ENCODE results near the gene HDAC1.

Gene HDAC1

DNA sequence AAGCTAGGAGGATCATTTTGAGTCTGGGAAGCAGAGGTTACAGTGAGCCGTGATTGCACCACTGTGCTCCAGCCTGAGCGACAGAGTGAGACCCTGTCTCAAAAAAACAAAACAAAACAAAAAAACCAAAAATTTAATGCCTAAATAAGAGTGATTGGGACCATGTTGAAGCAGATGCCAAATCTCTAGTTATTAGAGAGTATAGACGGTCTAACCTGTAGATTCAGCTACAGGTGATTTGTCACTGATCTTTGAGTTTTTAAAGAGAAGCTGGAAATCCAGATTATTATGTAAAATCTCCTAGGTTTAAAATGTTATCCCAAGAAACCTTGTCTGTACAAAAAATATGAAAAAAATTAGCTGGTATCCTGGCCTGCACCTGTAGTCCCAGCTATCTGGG, 11.5 kb downstream of the HDAC1 start:
- TF ChIP-seq, protein P1, sequence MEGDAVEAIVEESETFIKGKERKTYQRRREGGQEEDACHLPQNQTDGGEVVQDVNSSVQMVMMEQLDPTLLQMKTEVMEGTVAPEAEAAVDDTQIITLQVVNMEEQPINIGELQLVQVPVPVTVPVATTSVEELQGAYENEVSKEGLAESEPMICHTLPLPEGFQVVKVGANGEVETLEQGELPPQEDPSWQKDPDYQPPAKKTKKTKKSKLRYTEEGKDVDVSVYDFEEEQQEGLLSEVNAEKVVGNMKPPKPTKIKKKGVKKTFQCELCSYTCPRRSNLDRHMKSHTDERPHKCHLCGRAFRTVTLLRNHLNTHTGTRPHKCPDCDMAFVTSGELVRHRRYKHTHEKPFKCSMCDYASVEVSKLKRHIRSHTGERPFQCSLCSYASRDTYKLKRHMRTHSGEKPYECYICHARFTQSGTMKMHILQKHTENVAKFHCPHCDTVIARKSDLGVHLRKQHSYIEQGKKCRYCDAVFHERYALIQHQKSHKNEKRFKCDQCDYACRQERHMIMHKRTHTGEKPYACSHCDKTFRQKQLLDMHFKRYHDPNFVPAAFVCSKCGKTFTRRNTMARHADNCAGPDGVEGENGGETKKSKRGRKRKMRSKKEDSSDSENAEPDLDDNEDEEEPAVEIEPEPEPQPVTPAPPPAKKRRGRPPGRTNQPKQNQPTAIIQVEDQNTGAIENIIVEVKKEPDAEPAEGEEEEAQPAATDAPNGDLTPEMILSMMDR (IDR thresholded peaks at IDR 0.05; ENCODE audit: insufficient read depth, low read length, poor library complexity, severe bottlenecking), result no peak
- TF ChIP-seq EZH2phosphoT487 (conservative IDR thresholded peaks at IDR 0.05; ENCODE audit: low read length), result no peak
- H3K36me3 ChIP-seq (ENCODE audit: low read length), result peaks cover 47% of the 10 kb centered on the region
- peaks cover 98% of the 10 kb centered on the region for H3K79me2 ChIP-seq (ENCODE audit: insufficient read depth, low read length)

DNA sequence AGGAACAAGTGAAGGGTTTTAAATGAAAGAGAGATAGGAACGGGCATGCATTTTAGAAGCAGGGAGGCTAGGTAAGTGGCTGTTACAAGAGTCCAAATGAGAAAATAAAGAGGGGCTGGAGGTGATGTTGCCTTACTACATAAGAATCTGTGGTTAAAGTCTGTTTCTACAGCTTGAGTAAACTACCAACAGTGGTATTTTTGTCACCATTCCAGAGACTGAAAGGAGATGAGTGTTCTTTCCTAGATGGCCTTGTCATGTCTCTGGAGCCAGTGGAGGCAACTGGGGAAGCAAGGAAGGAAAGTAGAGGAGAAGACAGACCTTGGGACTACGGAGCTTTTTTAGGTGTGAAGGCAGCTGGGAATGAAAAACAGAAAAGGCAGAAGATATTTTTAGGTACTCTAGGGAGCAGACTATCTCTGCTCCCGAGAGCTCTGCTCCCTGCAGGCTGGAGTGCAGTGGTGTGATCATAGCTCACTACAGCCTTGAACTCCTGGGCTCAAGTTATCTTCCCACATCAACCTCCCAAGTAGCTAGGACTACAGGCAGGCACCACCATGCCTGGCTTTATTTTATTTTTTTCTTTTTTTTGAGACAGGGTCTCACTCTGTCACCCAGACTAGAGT, 12.2 kb downstream of the HDAC1 start:
- Histone ChIP-seq H4K20me1 (ENCODE audit: low read depth, low read length) (peaks cover 23% of the 10 kb centered on the region), H3K4me2 (ENCODE audit: low read depth, low read length, poor library complexity, severe bottlenecking) (no peak overlapping the region), H3K9me3 (ENCODE audit: insufficient read depth, low read length) (no peaks in the 10 kb centered on the region), H3K9me2 (replicated peaks; ENCODE audit: insufficient read depth, low read length) (no peaks in the 10 kb centered on the region), H3K9ac (ENCODE audit: low read length) (no peak overlapping the region), H3K27me3 (ENCODE audit: low read length) (no peaks in the 10 kb centered on the region), H2AFZ (ENCODE audit: low read depth, low read length, severe bottlenecking) (no peak overlapping the region), H3K27ac (ENCODE audit: low read depth, low read length) (no peak overlapping the region), H3F3A (ENCODE audit: insufficient read depth) (peaks cover 24% of the 10 kb centered on the region), H3K4me3 (ENCODE audit: insufficient read depth, low read length, poor library complexity, severe bottlenecking) (no peak overlapping the region), H3K79me2 (ENCODE audit: insufficient read depth, low read length) (peaks cover 97% of the 10 kb centered on the region), H3K36me3 (ENCODE audit: low read length) (peaks cover 45% of the 10 kb centered on the region)
- TF ChIP-seq EZH2phosphoT487 (conservative IDR thresholded peaks at IDR 0.05; ENCODE audit: low read length), result no peak
- TF ChIP-seq, protein P1 (IDR thresholded peaks at IDR 0.05; ENCODE audit: insufficient read depth, low read length, poor library complexity, severe bottlenecking), result no peak

More for the DNA sequence above, 11.5 kb downstream of the HDAC1 start:
- Histone ChIP-seq H3K9ac (ENCODE audit: low read length) (no peak overlapping the region), H2AFZ (ENCODE audit: low read depth, low read length, severe bottlenecking) (no peak overlapping the region), H3F3A (ENCODE audit: insufficient read depth) (peaks cover 19% of the 10 kb centered on the region), H3K4me2 (ENCODE audit: low read depth, low read length, poor library complexity, severe bottlenecking) (no peak overlapping the region), H3K9me3 (ENCODE audit: insufficient read depth, low read length) (no peaks in the 10 kb centered on the region), H3K27ac (ENCODE audit: low read depth, low read length) (no peak overlapping the region), H3K27me3 (ENCODE audit: low read length) (no peaks in the 10 kb centered on the region), H3K4me3 (ENCODE audit: insufficient read depth, low read length, poor library complexity, severe bottlenecking) (no peak overlapping the region), H4K20me1 (ENCODE audit: low read depth, low read length) (peaks cover 28% of the 10 kb centered on the region), H3K9me2 (replicated peaks; ENCODE audit: insufficient read depth, low read length) (no peaks in the 10 kb centered on the region)

DNA sequence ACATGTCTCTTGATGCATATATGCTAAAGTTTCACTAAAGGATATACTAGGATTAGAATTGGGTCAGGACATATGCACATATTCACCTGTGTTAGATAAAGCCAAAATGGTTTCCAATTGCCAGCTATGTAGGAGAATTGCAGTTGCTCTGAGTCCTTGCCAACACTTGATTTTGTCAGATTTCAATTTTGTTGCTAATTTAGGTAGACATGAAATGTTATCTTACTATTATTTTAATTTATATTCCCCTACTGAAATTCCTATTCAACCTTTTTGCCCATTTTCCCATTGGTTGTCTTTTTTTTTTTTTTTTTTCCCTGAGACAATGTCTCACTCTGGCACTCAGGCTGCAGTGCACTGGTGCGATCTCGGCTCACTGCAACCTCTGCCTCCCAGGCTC, 13.4 kb downstream of the HDAC1 start:
- Histone ChIP-seq H3K36me3 (ENCODE audit: low read length) (peaks cover 45% of the 10 kb centered on the region), H3K4me3 (ENCODE audit: insufficient read depth, low read length, poor library complexity, severe bottlenecking) (no peak overlapping the region), H3K27me3 (ENCODE audit: low read length) (no peaks in the 10 kb centered on the region), H3K27ac (ENCODE audit: low read depth, low read length) (peak overlapping the region; percentile 16; the same call in 1 of the 2 replicates), H3K4me2 (ENCODE audit: low read depth, low read length, poor library complexity, severe bottlenecking) (no peak overlapping the region), H2AFZ (ENCODE audit: low read depth, low read length, severe bottlenecking) (no peak overlapping the region), H3K9me2 (replicated peaks; ENCODE audit: insufficient read depth, low read length) (no peaks in the 10 kb centered on the region), H3K9ac (ENCODE audit: low read length) (no peak overlapping the region), H3K79me2 (ENCODE audit: insufficient read depth, low read length) (peaks cover 97% of the 10 kb centered on the region), H3K9me3 (ENCODE audit: insufficient read depth, low read length) (no peaks in the 10 kb centered on the region), H4K20me1 (ENCODE audit: low read depth, low read length) (peaks cover 16% of the 10 kb centered on the region), H3F3A (ENCODE audit: insufficient read depth) (peaks cover 33% of the 10 kb centered on the region)
- no peak for TF ChIP-seq EZH2phosphoT487 (conservative IDR thresholded peaks at IDR 0.05; ENCODE audit: low read length)
- TF ChIP-seq, protein P1 (IDR thresholded peaks at IDR 0.05; ENCODE audit: insufficient read depth, low read length, poor library complexity, severe bottlenecking), result no peak
